K562 (cell line): ENCODE data around the gene GPC2. TPM values are rescaled to one million over a fixed set of nuclear protein-coding genes. Genes with fewer than 3 reads are reported as not detected.

ENCODE experiments used
- ARID1B ChIP-seq: fragments of 450-650 bp; IDR thresholded peaks from 2 replicates; pipeline ENCODE4 v1.6.1; 2016; ENCODE audit warnings: antibody characterized with exemption, mild to moderate bottlenecking, inconsistent platforms
- BCOR ChIP-seq: fragments of 450-650 bp; IDR thresholded peaks from 2 replicates; pipeline ENCODE4 v1.6.1; 2016
- C11orf30 ChIP-seq: fragments of 450-650 bp; IDR thresholded peaks from 2 replicates; pipeline ENCODE4 v1.6.1; 2016; ENCODE audit warnings: low read depth, mild to moderate bottlenecking
- CBFA2T3 ChIP-seq: fragments of 450-650 bp; IDR thresholded peaks from 2 replicates; pipeline ENCODE4 v1.6.1; 2017
- ERF ChIP-seq: fragments of 450-650 bp; formaldehyde crosslinking; IDR thresholded peaks from 2 replicates; pipeline ENCODE4 v1.4.0; 2020; ENCODE audit warnings: mild to moderate bottlenecking, mixed read lengths
- GABPB1 ChIP-seq: sonication (generic); formaldehyde crosslinking; IDR thresholded peaks from 2 replicates; pipeline ENCODE4 v1.8.0; 2022; ENCODE audit warnings: mild to moderate bottlenecking, missing genetic modification reagents
- KDM2B ChIP-seq: fragments of 250-450 bp; sonication (Bioruptor Pico); IDR thresholded peaks from 2 replicates; pipeline ENCODE4 v1.8.0; 2021; ENCODE audit warnings: mild to moderate bottlenecking, moderate library complexity
- KLF16 ChIP-seq: IDR thresholded peaks from 2 replicates; pipeline ENCODE4 v1.6.1; 2016; ENCODE audit warnings: antibody characterized with exemption
- NCOA6 ChIP-seq: fragments of 450-650 bp; IDR thresholded peaks from 2 replicates; pipeline ENCODE4 v1.6.1; 2017; ENCODE audit warnings: mild to moderate bottlenecking
- NFRKB ChIP-seq: fragments of 450-650 bp; IDR thresholded peaks from 2 replicates; pipeline ENCODE4 v1.6.1; 2016; ENCODE audit warnings: low read depth
- POLR2G ChIP-seq: fragments of 200-400 bp; formaldehyde crosslinking; IDR thresholded peaks from 2 replicates; pipeline ENCODE4 v1.6.1; 2017; ENCODE audit warnings: low read depth, mild to moderate bottlenecking, antibody characterized with exemption, low read length, moderate library complexity
- PPARD ChIP-seq: fragments of 250-450 bp; sonication (Bioruptor Pico); IDR thresholded peaks from 2 replicates; pipeline ENCODE4 v1.8.0; 2022; ENCODE audit warnings: inconsistent platforms, mild to moderate bottlenecking, moderate library complexity
- RBFOX2 ChIP-seq: fragments of 200-400 bp; formaldehyde crosslinking; IDR thresholded peaks from 2 replicates; pipeline ENCODE4 v1.6.1; 2017; ENCODE audit warnings: low read depth, mild to moderate bottlenecking, low read length, moderate library complexity
- SNIP1 ChIP-seq: fragments of 450-650 bp; IDR thresholded peaks from 2 replicates; pipeline ENCODE4 v1.7.1; 2017; ENCODE audit warnings: low read depth, mild to moderate bottlenecking
- SRSF3 ChIP-seq: fragments of 200-400 bp; formaldehyde crosslinking; IDR thresholded peaks from 2 replicates; pipeline ENCODE4 v1.6.1; 2016; ENCODE audit warnings: mild to moderate bottlenecking, low read length, moderate library complexity; ENCODE audit not compliant: insufficient read depth
- TEAD1 ChIP-seq, 2 experiments: fragments of 450-650 bp in 1 of 2; sonication (generic) in 1 of 2; formaldehyde crosslinking; IDR thresholded peaks; 2 replicates each; pipeline versions ENCODE4 v1.4.0 to v1.8.0; 2020 to 2022; ENCODE audit warnings: mild to moderate bottlenecking in 2 of 2, missing genetic modification reagents in 1 of 2
- ZBTB7A ChIP-seq: IDR thresholded peaks from 2 replicates; pipeline ENCODE4 v1.6.1; 2011; ENCODE audit warnings: low read depth, mild to moderate bottlenecking, low read length, moderate library complexity, borderline replicate concordance; ENCODE audit not compliant: control insufficient read depth
- ZFX ChIP-seq: sonication (generic); formaldehyde crosslinking; IDR thresholded peaks from 2 replicates; pipeline ENCODE4 v1.8.0; 2022; ENCODE audit warnings: mild to moderate bottlenecking, missing genetic modification reagents, moderate library complexity
- ZNF57 ChIP-seq: fragments of 450-650 bp; formaldehyde crosslinking; IDR thresholded peaks from 2 replicates; pipeline ENCODE4 v1.4.0; 2020; ENCODE audit warnings: mild to moderate bottlenecking, moderate library complexity
- polyA plus RNA-seq, 8 experiments: library from polyadenylated mRNA; depleted of rRNA in 4 of 8; stranded (reverse) in 5 of 8; unstranded in 3 of 8; fragments of >200 nt; fragmentation: Nextera tagmentation in 2 of 8; fragmentation: Illumina TruSeq in 1 of 8; extraction: Ambion mirVana in 2 of 8; extraction: Trizol in 1 of 8; gene quantifications; 2 replicates each; pipeline versions ENCODE4 v1.2.1 to v1.2.3, GENCODE V29; 2011 to 2014; ENCODE audit warnings: inconsistent platforms in 1 of 8, missing spikeins in 1 of 8
- total RNA-seq, 7 experiments: library from RNA; depleted of rRNA in 6 of 7; stranded (reverse); fragments of >200 nt in 6 of 7; fragmentation: Illumina TruSeq in 2 of 7; extraction: Trizol in 2 of 7; gene quantifications; 2 replicates each; pipeline versions ENCODE4 v1.2.1 to v1.2.3, GENCODE V29; 2011 to 2021; ENCODE audit warnings: low replicate concordance in 1 of 7
- TF ChIP-seq, protein P1 (sequence below): fragments of 450-650 bp; formaldehyde crosslinking; IDR thresholded peaks from 2 replicates; pipeline ENCODE4 v1.4.0; 2022; ENCODE audit warnings: missing genetic modification characterization
- TF ChIP-seq, protein P2 (sequence below): fragments of 250-450 bp; sonication (Bioruptor Pico); IDR thresholded peaks from 2 replicates; pipeline ENCODE4 v1.5.0; 2020; ENCODE audit warnings: mild to moderate bottlenecking
- TF ChIP-seq, protein P3 (sequence below): fragments of 250-450 bp; sonication (Bioruptor Pico); IDR thresholded peaks from 2 replicates; pipeline ENCODE4 v1.9.0; 2021; ENCODE audit warnings: mild to moderate bottlenecking
- TF ChIP-seq, protein P4 (sequence below): fragments of 250-450 bp; sonication (Bioruptor Pico); IDR thresholded peaks from 2 replicates; pipeline ENCODE4 v1.5.0; 2021; ENCODE audit warnings: mild to moderate bottlenecking, borderline replicate concordance
- TF ChIP-seq, protein P5 (sequence below): IDR thresholded peaks from 2 replicates; pipeline ENCODE4 v1.6.1; 2011; ENCODE audit not compliant: insufficient read length; ENCODE audit errors: extremely low read depth

Gene GPC2
- total and polyA plus RNA-seq, 9 of the 15 experiments (the other 6 are each of a cell fraction or from before 2014, with no cell fraction given) = 0.06 to 7.7 (median 1.4) TPM; not detected in 1

DNA sequence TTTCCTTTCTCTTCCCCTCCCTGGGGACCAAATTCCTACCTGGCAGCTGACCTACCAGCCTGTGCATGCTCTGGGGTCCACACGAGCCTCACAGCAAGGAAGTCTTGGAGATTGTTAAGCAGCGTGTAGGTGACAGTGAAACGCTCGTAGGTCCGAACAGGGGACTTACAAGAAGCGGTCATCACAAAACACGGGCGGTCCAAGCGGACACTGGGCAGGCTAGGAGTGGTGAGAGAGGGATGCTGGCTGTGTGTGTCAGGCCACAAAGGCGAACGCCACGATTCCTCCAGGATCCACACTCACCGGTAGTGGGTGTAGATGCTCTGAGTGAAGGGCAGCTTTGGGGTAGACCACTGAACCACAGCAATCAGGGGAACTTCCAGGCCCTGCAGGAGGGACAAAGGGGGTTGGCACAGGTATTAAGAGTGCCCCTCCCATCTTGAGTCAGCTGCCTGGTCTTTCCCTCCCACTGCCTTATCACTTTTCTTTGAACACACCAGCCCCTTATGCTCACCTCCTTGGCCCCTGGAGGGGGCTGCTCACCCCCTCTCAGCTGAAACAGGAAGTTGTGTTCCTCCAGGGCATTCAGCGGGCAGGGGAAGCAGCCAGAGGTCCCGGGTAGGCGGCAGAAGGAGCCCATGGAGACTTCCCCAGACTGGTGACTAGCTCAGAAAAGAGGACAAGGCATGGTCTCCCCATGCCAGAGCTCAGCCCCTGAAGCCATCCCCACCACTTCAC, 20.7 kb downstream of the GPC2 start (continued):
- TF ChIP-seq, protein P1, sequence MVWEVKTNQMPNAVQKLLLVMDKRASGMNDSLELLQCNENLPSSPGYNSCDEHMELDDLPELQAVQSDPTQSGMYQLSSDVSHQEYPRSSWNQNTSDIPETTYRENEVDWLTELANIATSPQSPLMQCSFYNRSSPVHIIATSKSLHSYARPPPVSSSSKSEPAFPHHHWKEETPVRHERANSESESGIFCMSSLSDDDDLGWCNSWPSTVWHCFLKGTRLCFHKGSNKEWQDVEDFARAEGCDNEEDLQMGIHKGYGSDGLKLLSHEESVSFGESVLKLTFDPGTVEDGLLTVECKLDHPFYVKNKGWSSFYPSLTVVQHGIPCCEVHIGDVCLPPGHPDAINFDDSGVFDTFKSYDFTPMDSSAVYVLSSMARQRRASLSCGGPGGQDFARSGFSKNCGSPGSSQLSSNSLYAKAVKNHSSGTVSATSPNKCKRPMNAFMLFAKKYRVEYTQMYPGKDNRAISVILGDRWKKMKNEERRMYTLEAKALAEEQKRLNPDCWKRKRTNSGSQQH (CRISPR knock-in tag) = no peak
- no peak for TF ChIP-seq BCOR
- no peak for TF ChIP-seq TEAD1 (CRISPR knock-in tag; IDR thresholded peaks at IDR 0.05)
- no peak for TF ChIP-seq ZFX (CRISPR knock-in tag)
- TF ChIP-seq, protein P2, sequence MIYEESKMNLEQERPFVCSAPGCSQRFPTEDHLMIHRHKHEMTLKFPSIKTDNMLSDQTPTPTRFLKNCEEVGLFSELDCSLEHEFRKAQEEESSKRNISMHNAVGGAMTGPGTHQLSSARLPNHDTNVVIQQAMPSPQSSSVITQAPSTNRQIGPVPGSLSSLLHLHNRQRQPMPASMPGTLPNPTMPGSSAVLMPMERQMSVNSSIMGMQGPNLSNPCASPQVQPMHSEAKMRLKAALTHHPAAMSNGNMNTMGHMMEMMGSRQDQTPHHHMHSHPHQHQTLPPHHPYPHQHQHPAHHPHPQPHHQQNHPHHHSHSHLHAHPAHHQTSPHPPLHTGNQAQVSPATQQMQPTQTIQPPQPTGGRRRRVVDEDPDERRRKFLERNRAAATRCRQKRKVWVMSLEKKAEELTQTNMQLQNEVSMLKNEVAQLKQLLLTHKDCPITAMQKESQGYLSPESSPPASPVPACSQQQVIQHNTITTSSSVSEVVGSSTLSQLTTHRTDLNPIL (CRISPR knock-in tag) = no peak
- TF ChIP-seq, protein P3, sequence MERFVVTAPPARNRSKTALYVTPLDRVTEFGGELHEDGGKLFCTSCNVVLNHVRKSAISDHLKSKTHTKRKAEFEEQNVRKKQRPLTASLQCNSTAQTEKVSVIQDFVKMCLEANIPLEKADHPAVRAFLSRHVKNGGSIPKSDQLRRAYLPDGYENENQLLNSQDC (CRISPR knock-in tag) = no peak
- peak; percentile 93 for TF ChIP-seq ZBTB7A
- TF ChIP-seq GABPB1 (CRISPR knock-in tag) = 0 out of 2 replicates have a peak, but pooled peaks have one; percentile 12
- TF ChIP-seq, protein P4, sequence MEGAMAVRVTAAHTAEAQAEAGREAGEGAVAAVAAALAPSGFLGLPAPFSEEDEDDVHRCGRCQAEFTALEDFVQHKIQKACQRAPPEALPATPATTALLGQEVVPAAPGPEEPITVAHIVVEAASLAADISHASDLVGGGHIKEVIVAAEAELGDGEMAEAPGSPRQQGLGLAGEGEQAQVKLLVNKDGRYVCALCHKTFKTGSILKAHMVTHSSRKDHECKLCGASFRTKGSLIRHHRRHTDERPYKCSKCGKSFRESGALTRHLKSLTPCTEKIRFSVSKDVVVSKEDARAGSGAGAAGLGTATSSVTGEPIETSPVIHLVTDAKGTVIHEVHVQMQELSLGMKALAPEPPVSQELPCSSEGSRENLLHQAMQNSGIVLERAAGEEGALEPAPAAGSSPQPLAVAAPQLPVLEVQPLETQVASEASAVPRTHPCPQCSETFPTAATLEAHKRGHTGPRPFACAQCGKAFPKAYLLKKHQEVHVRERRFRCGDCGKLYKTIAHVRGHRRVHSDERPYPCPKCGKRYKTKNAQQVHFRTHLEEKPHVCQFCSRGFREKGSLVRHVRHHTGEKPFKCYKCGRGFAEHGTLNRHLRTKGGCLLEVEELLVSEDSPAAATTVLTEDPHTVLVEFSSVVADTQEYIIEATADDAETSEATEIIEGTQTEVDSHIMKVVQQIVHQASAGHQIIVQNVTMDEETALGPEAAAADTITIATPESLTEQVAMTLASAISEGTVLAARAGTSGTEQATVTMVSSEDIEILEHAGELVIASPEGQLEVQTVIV (CRISPR knock-in tag) = no peak
- TF ChIP-seq NCOA6 = no peak
- 0 out of 2 replicates have a peak, but pooled peaks have one; percentile 0 for TF ChIP-seq ERF (CRISPR knock-in tag)
- TF ChIP-seq SNIP1 = no peak
- TF ChIP-seq CBFA2T3 = peak; percentile 37; the same call in 1 of the 2 replicates
- 0 out of 2 replicates have a peak, but pooled peaks have one; percentile 15 for TF ChIP-seq RBFOX2
- TF ChIP-seq, protein P5, sequence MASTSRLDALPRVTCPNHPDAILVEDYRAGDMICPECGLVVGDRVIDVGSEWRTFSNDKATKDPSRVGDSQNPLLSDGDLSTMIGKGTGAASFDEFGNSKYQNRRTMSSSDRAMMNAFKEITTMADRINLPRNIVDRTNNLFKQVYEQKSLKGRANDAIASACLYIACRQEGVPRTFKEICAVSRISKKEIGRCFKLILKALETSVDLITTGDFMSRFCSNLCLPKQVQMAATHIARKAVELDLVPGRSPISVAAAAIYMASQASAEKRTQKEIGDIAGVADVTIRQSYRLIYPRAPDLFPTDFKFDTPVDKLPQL = no peak
- TF ChIP-seq C11orf30 = no peak
- no peak for TF ChIP-seq KDM2B (CRISPR knock-in tag)
- TF ChIP-seq ZNF57 (CRISPR knock-in tag) = no peak
- no peak for TF ChIP-seq SRSF3
- no peak for TF ChIP-seq NFRKB
- no peak for TF ChIP-seq PPARD (CRISPR knock-in tag)
- TF ChIP-seq ARID1B = peak; percentile 16; the same call in 1 of the 2 replicates
- no peak for TF ChIP-seq KLF16
- TF ChIP-seq POLR2G = peak; percentile 57
